GM19099 (cell line): Measurements from ENCODE around the gene HOXB7.
A peak's percentile ranks its signal among the peaks of the same experiment; 100 is the strongest.

Experiments
- POLR2A ChIP-seq: IDR thresholded peaks from 3 replicates; pipeline ENCODE4 v1.6.1; 2011; ENCODE audit warnings: low read depth; ENCODE audit not compliant: insufficient read length; ENCODE audit errors: extremely low read depth

HOXB7 gene

DNA sequence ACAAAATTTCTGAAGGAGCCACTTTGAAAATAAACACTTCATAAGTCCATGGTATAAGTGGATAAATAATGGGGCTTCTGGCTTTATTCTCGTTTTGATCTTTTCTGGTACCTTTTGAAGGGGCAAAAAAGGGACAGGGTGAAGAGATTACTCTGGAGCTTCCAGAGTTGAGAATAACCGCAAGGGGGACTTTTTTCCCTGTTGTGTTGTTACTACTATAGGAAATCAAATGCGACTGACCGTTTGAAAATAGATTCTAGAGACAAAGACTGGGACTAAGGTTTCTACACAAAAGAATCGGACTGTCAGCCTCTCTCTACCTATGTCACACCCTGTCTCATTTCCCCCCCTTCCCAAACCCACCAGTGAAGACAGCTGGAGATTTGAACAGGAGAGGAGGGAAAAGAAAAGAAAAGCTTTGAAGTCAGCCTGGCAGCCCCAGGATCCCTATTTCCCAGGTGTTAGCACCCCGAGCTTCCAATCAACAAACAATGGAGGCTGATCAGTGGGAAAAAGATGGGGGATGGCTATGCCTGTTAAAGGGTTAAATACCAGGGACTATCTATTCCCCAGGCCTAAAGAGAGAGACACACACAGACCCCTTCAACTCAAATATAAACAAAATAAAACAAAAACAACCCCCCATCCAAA, 41.0 kb downstream of the HOXB7 start:
- TF ChIP-seq POLR2A = no peak

DNA sequence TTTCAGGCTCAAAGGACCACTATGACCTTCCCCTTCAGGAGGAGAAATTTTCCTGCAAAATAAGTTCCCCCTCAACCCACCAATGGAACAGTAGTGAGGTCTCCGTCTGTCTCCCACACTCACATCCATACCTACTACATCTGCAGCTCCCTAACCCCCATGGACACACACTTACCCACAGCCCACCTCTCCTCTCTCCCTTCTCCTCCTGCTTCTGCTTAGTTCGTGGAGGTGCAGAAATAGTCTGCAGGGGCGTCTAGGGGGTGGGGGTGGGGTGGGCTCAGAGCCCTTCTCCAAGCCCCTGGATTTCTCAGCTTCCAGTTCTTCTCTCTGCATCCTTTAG, 41.6 kb downstream of the HOXB7 start:
- TF ChIP-seq POLR2A = no peak

DNA sequence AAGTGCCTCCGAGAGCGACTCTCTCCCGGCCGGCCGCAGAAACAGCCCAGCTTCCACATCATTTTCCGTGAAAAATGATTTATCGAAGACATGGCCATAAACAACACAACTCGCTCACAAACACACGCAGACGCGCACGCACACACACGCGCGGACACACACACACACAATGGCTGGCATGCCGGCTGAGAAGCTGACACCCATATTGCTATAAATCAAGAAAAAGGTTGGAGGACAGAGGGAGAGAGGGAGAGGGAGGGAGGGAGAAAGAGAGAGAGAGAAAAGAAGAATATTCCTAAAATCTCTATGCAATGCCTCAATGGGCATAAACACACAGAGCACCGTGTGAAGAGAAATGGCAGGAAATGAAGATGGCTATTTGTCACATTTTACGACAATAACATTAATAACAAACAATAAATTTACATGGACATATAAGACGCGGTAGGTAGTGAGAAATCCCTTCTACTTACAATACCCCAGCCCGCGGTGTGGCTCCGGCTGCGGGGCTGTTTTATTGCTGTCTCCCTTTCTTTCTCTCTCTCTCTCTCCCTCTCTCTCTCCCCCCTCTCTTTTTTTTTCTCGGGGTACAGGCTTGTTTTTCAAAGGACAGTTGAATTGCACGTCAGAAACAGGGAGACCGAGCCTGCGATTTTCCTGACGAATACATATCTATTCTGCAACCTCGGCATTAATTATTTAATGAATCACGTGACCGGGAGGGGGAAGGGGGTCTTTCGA, 42.1 kb downstream of the HOXB7 start:
- no peak for TF ChIP-seq POLR2A

DNA sequence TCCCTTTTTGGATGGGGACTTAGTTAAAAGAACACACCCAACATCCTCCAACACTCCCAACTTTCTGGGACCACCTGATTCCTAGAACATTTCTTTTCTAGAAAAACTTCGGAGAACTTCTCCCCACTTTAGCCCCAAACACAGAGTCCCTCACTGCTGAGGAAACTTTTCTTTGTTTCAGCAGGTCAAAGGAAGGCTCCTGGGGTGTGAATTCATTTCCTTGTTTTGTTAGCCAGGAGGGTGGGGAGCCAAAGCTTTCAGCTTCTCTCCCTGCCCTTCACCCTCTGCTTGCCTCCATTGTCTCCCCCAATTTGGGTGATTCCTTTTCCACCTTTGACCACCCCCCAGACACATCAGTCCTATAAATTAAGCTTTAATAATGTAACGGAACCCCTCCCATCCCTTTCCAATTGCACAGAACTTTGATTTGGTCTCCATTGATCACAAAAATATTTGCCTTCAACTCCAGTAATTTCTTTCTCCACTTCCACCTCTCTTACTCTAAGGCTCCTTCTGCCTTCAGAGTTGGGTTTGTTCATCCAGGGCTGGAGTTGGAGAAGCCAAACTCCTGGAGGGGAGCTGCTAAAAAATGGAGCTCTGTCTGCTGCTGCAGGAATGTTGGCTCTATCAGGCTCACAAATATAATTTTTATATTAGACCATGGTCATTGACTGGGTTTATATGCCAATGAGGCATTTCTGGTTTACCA, 43.0 kb downstream of the HOXB7 start:
- TF ChIP-seq POLR2A = no peak

DNA sequence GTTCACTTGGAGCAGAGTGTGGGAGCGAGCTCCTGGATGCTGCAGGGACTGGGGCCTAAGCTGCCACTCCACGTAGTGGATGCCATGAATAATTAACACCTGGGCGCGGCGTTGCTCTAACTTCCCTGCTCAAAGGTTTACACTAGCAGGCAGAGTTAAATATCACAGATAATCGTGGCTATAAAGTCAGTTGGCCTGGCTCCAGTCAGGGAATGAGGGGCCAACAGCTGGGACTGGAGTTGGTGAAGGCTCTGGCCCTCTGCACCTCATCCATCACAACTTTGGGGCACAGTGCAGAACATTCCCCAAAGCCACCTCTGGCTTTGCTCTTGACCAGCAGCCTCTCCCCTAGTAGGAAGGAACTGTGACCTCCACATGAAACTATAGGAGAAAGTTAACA, 43.6 kb downstream of the HOXB7 start:
- no peak for TF ChIP-seq POLR2A

DNA sequence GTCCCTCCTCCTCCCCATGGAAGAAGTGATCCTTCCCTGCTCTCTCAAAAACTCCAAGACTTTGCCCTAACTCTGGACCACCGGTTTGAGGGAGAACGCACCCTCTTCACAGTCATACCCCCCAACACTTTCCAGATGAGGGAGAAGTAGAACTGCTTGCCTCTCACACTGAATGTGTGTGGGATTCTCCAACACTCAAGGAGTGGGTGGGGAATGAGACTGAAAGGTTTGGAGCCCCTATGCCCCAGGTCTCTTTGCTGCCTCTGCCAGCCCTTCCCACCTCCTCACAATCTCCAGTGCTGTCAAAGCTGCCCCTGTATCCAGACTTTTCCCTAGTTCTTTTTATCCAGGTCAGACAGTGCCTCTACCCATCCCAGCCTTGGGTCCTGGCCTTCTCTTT, 44.1 kb downstream of the HOXB7 start:
- no peak for TF ChIP-seq POLR2A

DNA sequence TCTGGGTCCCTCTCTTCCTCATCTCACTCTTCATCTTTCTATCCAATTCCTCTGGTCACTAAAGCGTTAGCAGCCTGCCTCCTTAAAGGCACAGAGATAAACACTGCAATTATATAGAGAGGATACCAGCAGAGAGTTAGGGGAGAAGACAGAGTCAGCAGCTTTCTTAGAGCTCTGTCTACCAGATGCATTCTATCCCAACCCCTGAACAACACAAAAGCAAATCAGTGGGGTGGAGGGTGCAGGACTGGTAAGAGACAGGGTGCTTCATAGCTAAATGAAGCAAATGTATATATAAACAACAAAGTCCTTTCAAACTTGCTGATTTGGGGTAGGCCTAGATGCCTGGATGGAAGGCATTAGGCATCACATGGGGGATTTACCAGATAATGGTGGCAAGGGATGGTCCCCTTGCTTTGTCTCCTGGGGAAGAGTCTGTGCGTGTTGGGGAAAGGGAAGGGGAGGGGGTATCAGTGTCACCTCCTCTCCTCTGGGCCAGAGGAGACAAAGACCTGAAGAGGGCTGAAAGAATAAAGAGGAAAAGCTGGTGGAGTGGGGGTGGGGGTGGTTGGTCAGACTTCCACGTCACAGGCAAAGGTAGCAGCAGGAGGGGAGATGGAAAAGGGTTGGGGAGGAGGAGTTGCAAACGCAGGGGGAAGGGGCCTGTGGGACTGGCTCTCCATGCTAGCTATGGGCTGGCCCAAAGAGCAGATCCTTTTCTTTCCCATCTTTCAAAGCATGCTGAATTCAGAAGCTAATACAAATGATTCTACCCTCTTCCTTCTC, 44.7 kb downstream of the HOXB7 start:
- TF ChIP-seq POLR2A = no peak

DNA sequence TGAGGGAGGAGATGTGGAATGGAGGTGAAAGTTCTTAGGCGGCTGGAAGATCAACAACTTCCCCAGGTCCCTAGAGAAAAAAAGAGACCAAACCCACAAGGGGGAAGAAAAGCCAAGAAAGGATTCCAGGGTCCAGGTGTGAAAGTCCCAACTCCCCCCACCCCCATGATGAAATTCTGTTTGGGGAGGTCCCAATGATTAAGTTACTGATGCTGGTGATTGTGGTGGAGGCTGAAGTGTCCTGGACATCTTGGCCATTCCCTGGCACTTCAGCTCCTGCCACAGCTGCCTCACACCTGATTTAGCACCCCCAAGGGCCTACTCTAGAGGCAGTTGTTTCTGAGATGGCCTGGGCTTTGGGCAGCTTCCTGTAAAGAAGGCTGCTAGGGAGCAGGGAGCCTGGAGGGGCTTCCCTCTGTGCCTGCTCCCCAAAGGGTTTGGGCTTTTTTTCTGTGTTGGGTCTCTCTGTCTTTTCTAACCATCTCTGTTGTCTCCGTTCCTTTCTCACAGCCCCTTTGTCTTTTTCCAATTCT, 45.7 kb downstream of the HOXB7 start:
- no peak for TF ChIP-seq POLR2A

DNA sequence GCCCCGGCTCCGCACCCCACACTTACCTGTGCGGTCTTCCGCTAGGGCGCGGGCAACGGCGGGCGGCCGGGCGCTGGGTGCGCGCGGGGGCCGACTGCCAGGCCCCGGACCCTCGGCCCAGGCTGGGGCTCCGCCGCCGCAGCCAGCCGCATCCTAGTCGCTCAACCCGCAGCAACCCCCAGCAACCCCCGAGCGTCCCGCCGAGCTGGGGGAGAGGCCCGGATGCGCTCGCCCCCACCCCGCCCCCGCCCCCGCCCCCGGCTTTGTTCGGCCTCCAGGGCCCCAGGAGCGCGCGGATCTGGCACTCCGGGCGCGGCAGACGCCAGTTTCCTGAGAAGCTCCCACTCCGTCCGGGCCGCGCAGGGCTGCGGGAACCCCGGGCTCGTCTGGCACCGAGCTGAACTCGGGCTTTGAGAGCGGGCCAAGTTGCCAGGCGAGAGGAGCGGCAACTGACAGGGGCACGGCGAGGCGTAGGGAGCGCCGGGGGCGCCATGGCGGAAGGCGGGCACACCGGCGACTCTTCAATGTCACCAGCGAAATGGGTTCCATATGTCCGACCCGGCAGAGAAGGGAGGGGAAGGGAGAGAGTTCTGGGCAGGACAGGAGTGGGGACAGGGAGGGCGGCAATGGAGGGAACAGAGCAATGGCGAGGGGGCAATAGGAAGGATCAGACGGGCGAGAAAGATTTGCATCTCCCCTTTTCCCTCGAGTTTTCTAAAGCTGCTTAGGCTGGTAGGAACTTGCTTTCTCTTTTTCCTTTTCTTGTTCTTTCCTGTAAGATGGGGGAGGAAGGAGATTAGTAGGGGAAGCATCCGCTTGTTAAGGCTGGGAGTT, 46.4 kb downstream of the HOXB7 start:
- TF ChIP-seq POLR2A = no peak

DNA sequence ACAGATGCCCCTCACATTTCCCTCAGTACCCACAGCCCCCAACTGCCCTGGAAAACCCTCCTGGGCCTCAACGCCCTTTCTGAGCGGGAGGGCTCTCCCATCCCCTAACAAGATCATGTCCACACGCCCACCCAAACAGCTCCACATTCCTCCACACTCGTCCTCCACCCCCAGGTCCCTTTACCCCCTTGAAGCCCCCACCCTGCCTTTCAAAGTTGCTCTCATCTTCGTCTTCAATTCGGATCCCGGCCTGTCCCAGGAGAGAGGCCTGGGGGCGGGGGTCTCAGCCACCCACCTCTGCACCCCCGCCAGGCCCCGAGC, 47.0 kb downstream of the HOXB7 start:
- TF ChIP-seq POLR2A = no peak

DNA sequence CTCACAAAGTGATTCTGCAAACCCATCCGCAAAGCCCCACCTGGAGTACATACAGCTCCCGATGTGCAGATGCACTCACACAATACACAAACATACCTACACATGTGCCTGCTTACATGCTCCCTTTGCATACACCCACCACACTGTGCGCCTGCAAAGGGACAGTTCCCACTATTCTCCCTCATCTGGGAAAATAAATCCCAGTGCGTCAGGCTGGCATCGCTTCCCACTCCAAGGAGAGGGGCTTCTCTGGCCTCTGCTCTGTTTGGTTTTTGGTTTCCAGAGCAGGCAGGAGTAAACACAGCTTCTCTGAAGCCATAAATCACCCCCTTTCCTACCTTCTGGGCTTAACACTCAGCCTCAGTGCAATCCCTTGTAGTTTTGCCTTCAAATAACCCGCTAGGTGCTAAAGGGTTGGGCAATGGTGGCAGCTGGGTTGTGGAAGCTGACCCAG, 47.4 kb downstream of the HOXB7 start:
- TF ChIP-seq POLR2A = no peak

DNA sequence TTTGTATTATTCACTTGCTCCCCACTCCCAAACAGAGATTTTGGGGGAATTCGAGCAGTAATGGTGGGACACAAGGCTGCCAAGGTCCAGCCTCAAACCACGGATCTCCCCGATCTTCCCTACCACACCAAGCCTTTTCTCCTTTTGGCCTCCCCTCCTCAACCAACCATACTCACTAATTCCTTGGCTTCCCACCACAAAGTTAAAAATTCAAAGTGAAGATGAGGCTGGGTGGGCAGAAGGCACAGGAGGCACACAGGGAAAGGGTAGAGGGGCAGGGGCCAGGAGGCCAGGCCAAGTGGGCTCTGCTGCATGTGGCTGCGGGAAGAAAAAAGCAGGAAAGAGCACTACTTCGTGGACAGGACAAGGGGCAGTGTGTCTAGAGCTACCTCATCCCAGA, 47.9 kb downstream of the HOXB7 start:
- no peak for TF ChIP-seq POLR2A

DNA sequence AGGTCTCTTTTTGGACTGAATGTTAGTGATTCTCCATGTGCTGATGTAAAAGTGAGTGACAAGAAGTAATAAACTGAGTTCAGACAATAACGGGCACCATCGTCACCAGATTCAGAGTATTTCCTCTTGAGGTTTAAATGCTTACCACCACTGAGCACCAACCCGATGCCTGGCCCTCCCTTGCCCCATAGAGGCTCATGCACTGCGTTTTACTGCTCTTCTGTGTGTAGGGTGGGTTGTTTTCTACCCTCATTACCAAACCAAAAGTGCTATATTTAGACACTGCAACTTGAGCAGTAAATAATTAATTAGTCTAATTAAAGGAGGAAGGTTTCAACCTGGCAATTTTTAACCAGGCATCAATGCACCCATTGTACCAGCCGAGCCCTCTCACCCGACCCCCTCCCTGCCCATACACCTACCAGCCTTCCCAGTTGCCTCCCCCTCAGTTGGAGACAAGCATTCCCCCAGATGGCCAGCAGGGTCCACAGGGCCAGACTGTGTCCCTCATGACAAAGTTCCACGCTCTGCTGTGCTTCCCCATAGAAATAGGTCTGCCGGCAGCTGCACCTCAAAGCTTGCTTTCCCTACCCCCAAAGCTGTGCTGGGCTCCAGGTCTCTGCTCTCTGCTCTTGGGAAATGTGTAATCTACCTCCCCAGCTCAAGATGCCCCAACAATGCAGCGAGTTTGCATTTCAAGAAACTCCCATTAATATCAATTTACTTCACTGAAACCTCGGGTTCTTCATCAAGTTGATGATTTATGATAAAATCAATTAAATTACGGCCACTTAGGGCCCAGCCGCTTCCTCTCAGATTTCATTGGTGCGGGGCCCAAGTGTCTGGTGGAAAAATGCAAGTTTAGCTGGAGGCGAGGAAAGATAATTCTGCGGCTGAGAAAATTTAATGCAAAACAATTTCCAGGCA, 48.7 kb downstream of the HOXB7 start:
- TF ChIP-seq POLR2A = peak; percentile 59
